HG02943 (cell line): Measurements from ENCODE around the gene ABHD17B.

ENCODE experiments used
- ATAC-seq: cut with Tn5 transposase; IDR thresholded peaks from one replicate; pipeline ENCODE4 v1.9.1; 2021; ENCODE audit warnings: mild to moderate bottlenecking, low read depth, moderate library complexity; ENCODE audit not compliant: unreplicated experiment

ABHD17B gene

GRCh38 chr9:71824257-71824656 is 86.7 kb downstream of the ABHD17B start:
- ATAC-seq, result no peak

- ATAC-seq, result no peak
Observed at GRCh38 chr9:71822935-71823334, 88.1 kb downstream of the ABHD17B start.

GRCh38 chr9:71822456-71822855 is 88.5 kb downstream of the ABHD17B start:
- no peak for ATAC-seq

- ATAC-seq, result no peak
Observed at GRCh38 chr9:71821405-71821804, 89.6 kb downstream of the ABHD17B start.

GRCh38 chr9:71820403-71820921 is 90.5 kb downstream of the ABHD17B start:
- no peak for ATAC-seq

- ATAC-seq, result no peak
Observed at GRCh38 chr9:71819115-71819739, 91.8 kb downstream of the ABHD17B start.

GRCh38 chr9:71816916-71817451 is 94.0 kb downstream of the ABHD17B start:
- ATAC-seq, result no peak
